ENCODE results near the gene PSMC5.
"Not testable (repeated sequence)": the region's sequence is repeated elsewhere in the genome, so short reads cannot be mapped to it uniquely, and the experiment has no call there.

Gene PSMC5

DNA sequence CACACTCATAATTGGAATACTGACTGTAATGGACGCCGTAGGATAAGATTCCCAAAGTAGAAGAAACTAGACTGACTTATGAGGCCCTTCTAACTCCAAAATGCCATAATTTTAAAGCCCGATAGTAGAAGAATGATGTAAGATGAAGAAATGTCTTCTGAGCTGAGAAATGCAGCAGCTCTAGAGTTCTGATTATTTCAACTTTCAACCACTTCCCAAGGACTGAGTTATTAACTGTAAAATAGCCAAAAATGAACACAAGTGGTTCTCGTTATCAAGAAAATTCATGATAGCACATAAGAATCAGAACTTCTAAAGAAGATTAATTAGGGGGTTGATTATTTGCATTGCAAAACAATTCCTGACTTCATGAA is 43.0 kb downstream of the PSMC5 start:
- not testable (repeated sequence) for DNase-seq

- DNase-seq, result peak in 1 of 51 donors; percentile 28
Observed at GRCh38 chr17:63871646-63872365, 44.6 kb downstream of the PSMC5 start.

DNA sequence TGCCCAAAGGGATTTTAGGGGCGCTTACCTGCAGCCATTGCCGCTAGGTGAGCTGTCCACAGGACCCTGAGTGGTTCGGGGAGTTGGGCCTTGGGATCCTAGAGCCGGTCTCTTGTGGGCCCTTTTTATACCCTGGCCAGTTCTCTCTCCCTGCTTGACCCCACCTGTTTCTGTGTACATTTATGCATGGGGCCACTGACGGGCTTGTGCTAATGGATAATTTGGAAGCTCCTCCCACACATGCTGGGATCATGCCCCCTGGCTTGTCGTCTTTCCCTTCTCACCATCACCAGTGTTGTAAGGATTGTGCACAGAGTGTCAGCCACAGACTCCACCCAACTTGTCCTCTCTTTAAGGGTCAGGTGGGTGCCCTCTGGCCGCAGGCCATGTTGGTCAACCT is 46.3 kb downstream of the PSMC5 start, which contains the start of gene CSH2:
TSS of gene CSH2 (minus strand) at position 101 of the 400 bp plus-strand sequence. CDS start at position 38, 63 bp downstream.
- not testable (repeated sequence) for DNase-seq

- DNase-seq, result not testable (repeated sequence)
Observed at GRCh38 chr17:63874061-63874626, 46.9 kb downstream of the PSMC5 start.

GRCh38 chr17:63874693-63875092 is 47.5 kb downstream of the PSMC5 start:
- DNase-seq, result not testable (repeated sequence)

DNA sequence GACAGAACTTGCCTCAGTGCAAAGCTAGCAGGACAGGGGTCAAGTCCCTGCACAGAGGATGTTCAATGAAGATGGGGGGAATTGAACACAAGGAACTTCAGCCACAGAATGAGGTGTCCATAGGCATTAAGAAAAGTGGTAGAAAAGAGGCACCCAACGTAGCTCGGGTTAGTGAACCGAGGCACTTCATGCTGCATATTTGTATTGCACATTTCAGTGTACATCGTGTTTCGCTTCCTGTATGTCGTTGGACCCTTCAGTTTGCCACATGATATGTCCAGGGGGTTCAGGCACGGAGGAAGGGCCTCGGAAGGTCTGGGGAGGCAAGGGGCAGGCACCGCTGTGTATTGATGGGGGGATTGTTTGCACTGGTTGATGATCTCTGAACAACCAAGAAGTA is 51.2 kb downstream of the PSMC5 start:
- DNase-seq, result not testable (repeated sequence)

DNA sequence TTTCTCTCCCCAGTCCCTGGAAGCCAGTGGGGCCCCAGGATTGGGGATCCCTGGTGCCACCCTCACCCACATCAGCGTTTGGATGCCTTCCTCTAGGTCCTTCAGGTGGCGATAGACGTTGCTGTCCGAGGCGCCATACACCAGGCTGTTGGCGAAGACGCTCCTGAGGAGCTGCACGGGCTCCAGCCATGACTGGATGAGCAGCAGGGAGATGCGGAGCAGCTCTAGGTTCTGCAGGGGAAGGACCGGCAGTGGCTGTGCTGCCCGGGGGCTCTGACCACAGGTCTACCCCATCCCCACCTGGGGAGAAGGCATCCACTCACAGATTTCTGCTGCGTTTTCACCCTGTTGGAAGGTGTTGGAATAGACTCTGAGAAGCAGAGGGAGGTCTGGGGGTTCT is 53.5 kb downstream of the PSMC5 start:
- DNase-seq, result no peak

DNA sequence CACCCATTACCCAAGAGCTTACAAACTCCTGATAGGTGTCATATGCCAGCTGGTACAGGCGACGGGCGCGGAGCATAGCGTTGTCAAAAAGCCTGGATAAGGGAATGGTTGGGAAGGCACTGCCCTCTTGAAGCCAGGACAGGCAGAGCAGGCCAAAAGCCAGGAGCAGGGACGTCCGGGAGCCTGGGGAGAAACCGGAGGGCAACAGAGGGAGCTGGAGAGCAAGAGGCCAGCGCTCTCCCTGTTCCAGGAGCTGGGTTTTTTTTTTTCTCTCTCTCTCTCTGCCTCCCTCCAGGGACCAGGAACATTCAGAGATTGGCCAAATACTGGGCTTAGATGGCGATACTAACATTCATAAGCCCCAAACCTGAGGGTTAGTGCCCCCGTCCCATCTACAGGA is 54.1 kb downstream of the PSMC5 start:
- DNase-seq, result not testable (repeated sequence)
